NCI-H2227 (cell line): Measurements from ENCODE around the gene QPCTL.

Experiments used
- DNase-seq: peaks from one replicate; lab custom pipeline; 2025; ENCODE audit not compliant: unreplicated experiment; lab: John Stamatoyannopoulos, UW

QPCTL gene

GRCh38 chr19:45692187-45693105 lies at the start of gene QPCTL:
QPCTL (plus strand) TSS chr19:45692666; CDS start chr19:45692704, 38 bp downstream.
- DNase-seq = peak; percentile 97

GRCh38 chr19:45643024-45643926 lies 49.2 kb upstream of the QPCTL start:
- DNase-seq = peak; percentile 69

GRCh38 chr19:45643927-45644771 lies 48.3 kb upstream of the QPCTL start:
- no peak for DNase-seq

GRCh38 chr19:45645068-45645630 lies 47.3 kb upstream of the QPCTL start:
- DNase-seq = no peak

GRCh38 chr19:45645631-45646344 lies 46.7 kb upstream of the QPCTL start:
- DNase-seq = peak; percentile 94

GRCh38 chr19:45646345-45646698 lies 46.1 kb upstream of the QPCTL start:
- DNase-seq = no peak

GRCh38 chr19:45650722-45651121 lies 41.7 kb upstream of the QPCTL start:
- DNase-seq = no peak

GRCh38 chr19:45653634-45654033 lies 38.8 kb upstream of the QPCTL start:
- DNase-seq = no peak

GRCh38 chr19:45655073-45655472 lies 37.4 kb upstream of the QPCTL start:
- DNase-seq = no peak

- no peak for DNase-seq
Observed at GRCh38 chr19:45657520-45658167, 34.8 kb upstream of the QPCTL start.

GRCh38 chr19:45659096-45659729 lies 33.3 kb upstream of the QPCTL start:
- no peak for DNase-seq

GRCh38 chr19:45660636-45661035 lies 31.8 kb upstream of the QPCTL start:
- no peak for DNase-seq

- no peak for DNase-seq
Observed at GRCh38 chr19:45663800-45664199, 28.7 kb upstream of the QPCTL start.

- no peak for DNase-seq
Observed at GRCh38 chr19:45664575-45664974, 27.9 kb upstream of the QPCTL start.

GRCh38 chr19:45667620-45668341 lies 24.7 kb upstream of the QPCTL start, which contains the start of gene GIPR:
GIPR (plus strand) TSS chr19:45668221; CDS start chr19:45669521, 1,300 bp downstream.
- peak; percentile 31 for DNase-seq

GRCh38 chr19:45668342-45668871 lies 24.1 kb upstream of the QPCTL start:
- no peak for DNase-seq

GRCh38 chr19:45670670-45671453 lies 21.6 kb upstream of the QPCTL start:
- DNase-seq = peak; percentile 64
